ENCODE data around the gene ECE1. TPM values are rescaled to one million over a fixed set of nuclear protein-coding genes. Genes with fewer than 3 reads are reported as not detected.

Gene ECE1
- total and polyA plus RNA-seq, 2 donors (not counting 3 experiments of a cell fraction or from before 2014, with no cell fraction given): 437 to 562 TPM

DNA sequence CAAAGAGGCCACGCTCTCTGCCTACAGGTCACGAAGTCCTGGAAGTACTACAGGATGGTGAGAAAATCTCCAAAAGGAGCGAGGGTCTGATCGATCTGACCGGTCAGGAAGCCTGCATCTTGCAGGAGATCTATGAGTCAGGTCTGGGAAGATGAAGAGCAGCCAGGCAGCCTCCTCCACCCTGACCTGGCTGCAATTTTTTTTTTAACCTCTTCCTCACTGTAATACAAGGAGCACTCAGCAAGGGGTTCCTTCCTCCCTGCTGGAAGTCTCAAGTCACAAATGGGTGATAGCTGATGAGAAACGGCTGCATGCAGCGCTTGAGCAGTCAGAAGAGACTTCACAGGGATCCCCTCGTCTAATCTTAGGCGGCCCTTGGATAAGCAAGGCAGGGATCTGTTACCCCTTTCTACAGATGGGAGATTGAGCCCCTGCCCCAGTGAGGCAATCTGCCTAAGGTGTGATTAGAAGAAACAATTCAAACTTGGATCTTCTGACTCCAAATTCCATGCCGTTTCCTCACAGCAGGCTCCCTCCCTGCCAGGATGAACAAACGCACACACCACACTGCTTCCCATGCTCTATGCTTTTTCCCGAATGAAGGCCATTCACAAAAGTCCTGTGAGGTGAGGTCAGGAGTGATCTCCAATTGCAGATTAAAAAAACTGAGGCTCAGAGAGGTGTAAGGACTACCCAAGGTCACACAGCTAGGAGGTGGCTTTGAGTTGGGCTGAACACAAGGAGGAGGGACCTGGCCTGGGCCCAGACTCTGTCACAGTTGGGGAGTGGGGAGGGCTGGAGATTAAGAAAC is 48.3 kb downstream of the ECE1 start:
- H3K9me1 ChIP-seq (replicated peaks; ENCODE audit: control insufficient read depth, extremely low read depth, insufficient read depth, low read length): no peaks in the 10 kb centered on the region
- H2AFZ ChIP-seq (ENCODE audit: low read depth, low read length): no peak overlapping the region
- no peaks in the 10 kb centered on the region for H3K27me3 ChIP-seq (ENCODE audit: control insufficient read depth in 2 of 2, insufficient read depth in 2 of 2, low read length in 2 of 2)
- ChIA-PET CTCF (interaction anchor here (1.8 to 4.7 kb wide), 5 partner anchors 9 to 28 kb away, joined by 4 to 29 read pairs (median 10); no protein-coding TSS in a partner anchor), POLR2A (no interaction called here)
- H3K79me2 ChIP-seq (ENCODE audit: control insufficient read depth, insufficient read depth, low read length): peaks cover 2% of the 10 kb centered on the region
- dilution Hi-C loops (cut with MboI; ENCODE audit: extremely low pct_ligation_motif_present, low sequenced_read_pairs): loop anchor here (10.0 kb wide), 1 partner anchor 123 kb away; no protein-coding TSS in a partner anchor
- peaks cover 3% of the 10 kb centered on the region for H4K20me1 ChIP-seq (replicated peaks; ENCODE audit: control insufficient read depth, extremely low read depth, insufficient read depth, low read length)
- FAIRE-seq (no peak), DNase-seq (ENCODE audit: low read depth, low spot score) (no peak)
- H3K9me3 ChIP-seq (replicated peaks; ENCODE audit: control insufficient read depth, insufficient read depth, low read length): no peaks in the 10 kb centered on the region
- no peak overlapping the region for H3K4me2 ChIP-seq (ENCODE audit: insufficient read depth, low read length)
- peaks cover 41 to 71% of the 10 kb centered on the region in 2 experiments for H3K36me3 ChIP-seq (ENCODE audit: control insufficient read depth in 2 of 2, extremely low read depth in 1 of 2, insufficient read depth in 2 of 2, low read length in 2 of 2)
- no peak for TF ChIP-seq POLR2AphosphoS5 (IDR thresholded peaks at IDR 0.05; ENCODE audit: insufficient read depth, low read depth, low read length)
- no peak for TF ChIP-seq POLR2A (IDR thresholded peaks at IDR 0.05; ENCODE audit: low read depth, low read length)
- TF ChIP-seq, protein P1, sequence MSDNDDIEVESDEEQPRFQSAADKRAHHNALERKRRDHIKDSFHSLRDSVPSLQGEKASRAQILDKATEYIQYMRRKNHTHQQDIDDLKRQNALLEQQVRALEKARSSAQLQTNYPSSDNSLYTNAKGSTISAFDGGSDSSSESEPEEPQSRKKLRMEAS (IDR thresholded peaks at IDR 0.05; ENCODE audit: insufficient read depth, insufficient read length): no peak
- no peak for TF ChIP-seq CTCF (IDR thresholded peaks at IDR 0.05; ENCODE audit: extremely low read depth in 1 of 2, insufficient read depth in 1 of 2, low read depth in 1 of 2, low read length in 2 of 2)
- no peak for TF ChIP-seq FOS (IDR thresholded peaks at IDR 0.05; ENCODE audit: borderline replicate concordance, insufficient read depth, low read length)
- TF ChIP-seq MYC (IDR thresholded peaks at IDR 0.05; ENCODE audit: low read depth, low read length): no peak
- TF ChIP-seq GATA2 (IDR thresholded peaks at IDR 0.05; ENCODE audit: insufficient read depth, insufficient read length, low read depth, low read length): no peak
- no peak for TF ChIP-seq EZH2 (IDR thresholded peaks at IDR 0.05; ENCODE audit: borderline replicate concordance, low read depth, low read length, severe bottlenecking)
- TF ChIP-seq JUN (IDR thresholded peaks at IDR 0.05; ENCODE audit: borderline replicate concordance, insufficient read depth, insufficient read length, low read depth): no peak
- BruUV-seq (replicated peaks): no TSS peak
- H3K27ac ChIP-seq (ENCODE audit: insufficient read depth, low read depth, low read length): no peak overlapping the region
- H3K4me1 ChIP-seq (ENCODE audit: control insufficient read depth, extremely low read depth, insufficient read depth, low read length): no peaks in the 10 kb centered on the region
- H3K9ac ChIP-seq (replicated peaks; ENCODE audit: extremely low read depth, insufficient read depth, low read length): no peak overlapping the region
- intact Hi-C loops (cut with micrococcal nuclease): no loop called here
- H3K4me3 ChIP-seq (replicated peaks in 1 of 3; ENCODE audit: insufficient read depth in 1 of 3, low read depth in 1 of 3, low read length in 3 of 3): no peak overlapping the region
